HepG2 (cell line): ENCODE measurements around the gene SPAG9. TPM values are rescaled to one million over a fixed set of nuclear protein-coding genes. Genes with fewer than 3 reads are reported as not detected.

Experiments used
- ARID2 ChIP-seq: sonication (generic); formaldehyde crosslinking; IDR thresholded peaks from 2 replicates; pipeline ENCODE4 v1.8.1; 2022; ENCODE audit warnings: mild to moderate bottlenecking, missing genetic modification reagents, borderline replicate concordance
- ATAD3A ChIP-seq: sonication (generic); formaldehyde crosslinking; IDR thresholded peaks from 2 replicates; pipeline ENCODE4 v1.4.0; 2020; ENCODE audit warnings: missing genetic modification reagents
- DR1 ChIP-seq: sonication (generic); formaldehyde crosslinking; IDR thresholded peaks from 2 replicates; pipeline ENCODE4 v1.8.0; 2021; ENCODE audit warnings: mild to moderate bottlenecking, missing genetic modification reagents, inconsistent platforms
- FOXO1 ChIP-seq: sonication (generic); formaldehyde crosslinking; IDR thresholded peaks from 2 replicates; pipeline ENCODE4 v1.4.0; 2020; ENCODE audit warnings: missing genetic modification reagents
- HDAC2 ChIP-seq: sonication (generic); formaldehyde crosslinking; IDR thresholded peaks from 2 replicates; pipeline ENCODE4 v1.4.0; 2020; ENCODE audit warnings: missing genetic modification reagents
- PAXIP1 ChIP-seq: sonication (generic); formaldehyde crosslinking; conservative IDR thresholded peaks from 2 replicates; pipeline ENCODE4 v1.4.0; 2020; ENCODE audit warnings: mild to moderate bottlenecking, missing genetic modification reagents, moderate library complexity
- PITX1 ChIP-seq: sonication (generic); formaldehyde crosslinking; IDR thresholded peaks from 2 replicates; pipeline ENCODE4 v1.5.1; 2020; ENCODE audit warnings: mild to moderate bottlenecking, missing genetic modification reagents
- WIZ ChIP-seq: sonication (generic); formaldehyde crosslinking; IDR thresholded peaks from 2 replicates; pipeline ENCODE4 v1.5.1; 2020; ENCODE audit warnings: mild to moderate bottlenecking, missing genetic modification reagents
- XRCC5 ChIP-seq: fragments of 200-400 bp; formaldehyde crosslinking; optimal IDR thresholded peaks from 2 replicates; pipeline ENCODE3; 2017; ENCODE audit warnings: mild to moderate bottlenecking, low read length
- ZFP91 ChIP-seq: sonication (generic); formaldehyde crosslinking; IDR thresholded peaks from 2 replicates; pipeline ENCODE4 v1.9.0; 2022; ENCODE audit warnings: missing genetic modification reagents, mild to moderate bottlenecking, borderline replicate concordance
- ZNF574 ChIP-seq: sonication (generic); formaldehyde crosslinking; IDR thresholded peaks from 2 replicates; pipeline ENCODE4 v1.4.0; 2020; ENCODE audit warnings: missing genetic modification reagents
- ZNF607 ChIP-seq: sonication (generic); formaldehyde crosslinking; IDR thresholded peaks from 2 replicates; pipeline ENCODE4 v1.5.1; 2020; ENCODE audit warnings: missing genetic modification reagents, mild to moderate bottlenecking, borderline replicate concordance
- ZNF619 ChIP-seq: sonication (generic); formaldehyde crosslinking; IDR thresholded peaks from 2 replicates; pipeline ENCODE4 v1.4.0; 2020; ENCODE audit warnings: mild to moderate bottlenecking, missing genetic modification reagents
- polyA plus RNA-seq, 8 experiments: library from polyadenylated mRNA; depleted of rRNA in 3 of 8; stranded (reverse) in 7 of 8; unstranded in 1 of 8; fragments of >200 nt; fragmentation: Illumina TruSeq in 4 of 8; extraction: Trizol in 4 of 8; gene quantifications; 2 replicates each; pipeline versions ENCODE4 v1.2.1 to v1.2.3, GENCODE V29; 2011 to 2016; ENCODE audit warnings: low read depth in 4 of 8, missing spikeins in 1 of 8, mixed read lengths in 1 of 8; ENCODE audit not compliant: insufficient read depth in 1 of 8
- total RNA-seq, 5 experiments: library from RNA; depleted of rRNA; stranded (reverse); fragments of >200 nt; fragmentation: Illumina TruSeq; extraction: Trizol; gene quantifications; 2 replicates each; pipeline ENCODE4 v1.2.3, GENCODE V29; 2016; ENCODE audit warnings: low read depth in 1 of 5

Gene SPAG9
- total and polyA plus RNA-seq, 2 of the 13 experiments (the other 11 are each of a cell fraction or from before 2014, with no cell fraction given) = 43.2 to 78.6 TPM

GRCh38 chr17:50939795-50940684 is 180.6 kb downstream of the SPAG9 start (continued):
- TF ChIP-seq ZFP91 (CRISPR knock-in tag) (peak; percentile 82), ARID2 (no peak), PAXIP1 (CRISPR knock-in tag) (peak; percentile 87), WIZ (CRISPR knock-in tag) (0 out of 2 replicates have a peak, but pooled peaks have one; percentile 19), DR1 (CRISPR knock-in tag) (no peak; the same call in 1 of the 2 replicates), ZNF607 (CRISPR knock-in tag) (peak; percentile 94), ZNF574 (CRISPR knock-in tag) (peak; percentile 44; the same call in 1 of the 2 replicates), PITX1 (peak; percentile 44), ATAD3A (no peak), ZNF619 (CRISPR knock-in tag) (no peak), FOXO1 (CRISPR knock-in tag) (peak; percentile 8), HDAC2 (peak; percentile 70), XRCC5 (peak; percentile 62)
